NT2/D1 (cell line): Measurements from ENCODE around the gene CRTAC1.

Experiments used
- DNase-seq: peaks from one replicate; pipeline ENCODE4 v3.0.0-alpha.2; 2011; ENCODE audit warnings: low read depth, low spot score
- H3K27me3 ChIP-seq: 2 replicates; pipeline ENCODE4 v1.6.0; 2011; ENCODE audit warnings: mild to moderate bottlenecking; ENCODE audit not compliant: insufficient read length, insufficient read depth
- H3K36me3 ChIP-seq: 2 replicates; pipeline ENCODE4 v1.6.1; 2011; ENCODE audit warnings: mild to moderate bottlenecking, low read length, mixed read lengths; ENCODE audit not compliant: insufficient read depth, insufficient read length
- H3K4me1 ChIP-seq: 2 replicates; pipeline ENCODE4 v1.5.1; 2011; ENCODE audit not compliant: insufficient read depth, insufficient read length
- H3K4me3 ChIP-seq: 2 replicates; pipeline ENCODE4 v1.5.1; 2011; ENCODE audit warnings: low read depth; ENCODE audit not compliant: insufficient read length
- H3K9ac ChIP-seq: 2 replicates; pipeline ENCODE4 v1.6.0; 2011; ENCODE audit warnings: low read depth; ENCODE audit not compliant: insufficient read length
- H3K9me3 ChIP-seq: 2 replicates; pipeline ENCODE4 v1.5.1; 2011; ENCODE audit warnings: mild to moderate bottlenecking, low read length; ENCODE audit not compliant: insufficient read depth
- SUZ12 ChIP-seq: IDR thresholded peaks from 2 replicates; pipeline ENCODE4 v1.6.1; 2011; ENCODE audit not compliant: insufficient read length, insufficient read depth; ENCODE audit errors: extremely low read depth
- YY1 ChIP-seq: IDR thresholded peaks from 2 replicates; pipeline ENCODE4 v1.6.1; 2011; ENCODE audit not compliant: insufficient read length, insufficient read depth
- ZNF274 ChIP-seq: IDR thresholded peaks from 2 replicates; pipeline ENCODE4 v1.6.1; 2011; ENCODE audit warnings: mild to moderate bottlenecking, low read depth, low read length

Gene CRTAC1

DNA sequence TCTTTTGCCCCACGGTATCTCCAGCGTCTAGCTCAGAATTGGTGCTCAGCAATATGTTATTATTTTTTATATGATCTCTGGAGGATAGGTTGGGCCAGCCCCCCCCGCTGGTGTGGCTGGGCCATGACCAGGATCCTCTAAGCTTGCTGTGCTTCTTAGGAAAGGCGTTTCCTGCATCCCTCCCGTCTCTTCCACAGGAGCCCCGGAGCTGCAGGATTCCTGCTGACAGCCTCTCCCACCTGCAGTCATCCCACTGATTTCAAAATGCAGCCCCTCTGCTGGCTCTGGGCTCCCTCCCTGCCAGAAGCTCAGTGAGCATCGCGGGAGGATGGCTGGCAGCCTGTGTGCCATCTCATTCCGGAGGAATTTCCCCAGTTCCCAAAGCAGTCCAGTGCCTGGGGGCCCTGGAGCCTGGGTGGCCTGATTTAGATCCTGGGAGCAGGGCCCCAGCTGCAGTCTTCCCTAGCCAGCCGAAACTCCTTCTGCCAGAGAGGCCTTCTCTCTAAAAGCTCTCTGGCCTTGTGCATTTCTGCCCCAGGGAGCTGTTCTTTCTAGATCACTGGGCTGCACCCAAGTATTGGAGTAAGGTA is 202.6 kb downstream of the CRTAC1 start:
- Histone ChIP-seq H3K4me1 (no peaks in the 10 kb centered on the region), H3K9me3 (no peaks in the 10 kb centered on the region), H3K4me3 (no peak overlapping the region), H3K27me3 (no peaks in the 10 kb centered on the region), H3K36me3 (no peaks in the 10 kb centered on the region), H3K9ac (no peak overlapping the region)
- TF ChIP-seq ZNF274 = no peak
- no peak for TF ChIP-seq YY1
- no peak for TF ChIP-seq SUZ12
- no peak for DNase-seq

DNA sequence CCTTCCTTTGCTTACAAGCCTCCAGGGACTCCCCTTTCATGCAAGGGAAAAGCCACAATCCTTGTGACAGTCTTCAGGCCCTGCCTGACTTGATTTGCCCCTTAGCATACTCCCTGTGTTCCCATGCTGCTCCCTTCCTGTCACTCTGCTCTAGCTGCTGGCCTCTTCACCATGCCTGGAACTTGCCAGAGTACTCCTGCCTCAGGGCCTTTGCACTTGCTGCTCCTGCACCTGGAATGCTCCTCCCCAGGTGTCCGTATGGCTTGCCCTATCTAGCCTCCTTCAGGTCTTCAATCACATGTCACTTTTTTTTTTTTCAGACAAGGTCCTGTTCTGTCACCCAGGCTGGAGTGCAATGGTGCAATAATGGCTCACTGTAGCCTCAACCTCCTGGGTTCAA is 203.5 kb downstream of the CRTAC1 start:
- H3K4me3 ChIP-seq = no peak overlapping the region
- TF ChIP-seq ZNF274 = no peak
- H3K9me3 ChIP-seq = no peaks in the 10 kb centered on the region
- H3K4me1 ChIP-seq = no peaks in the 10 kb centered on the region
- no peaks in the 10 kb centered on the region for H3K27me3 ChIP-seq
- DNase-seq = no peak
- no peaks in the 10 kb centered on the region for H3K36me3 ChIP-seq
- H3K9ac ChIP-seq = no peak overlapping the region

DNA sequence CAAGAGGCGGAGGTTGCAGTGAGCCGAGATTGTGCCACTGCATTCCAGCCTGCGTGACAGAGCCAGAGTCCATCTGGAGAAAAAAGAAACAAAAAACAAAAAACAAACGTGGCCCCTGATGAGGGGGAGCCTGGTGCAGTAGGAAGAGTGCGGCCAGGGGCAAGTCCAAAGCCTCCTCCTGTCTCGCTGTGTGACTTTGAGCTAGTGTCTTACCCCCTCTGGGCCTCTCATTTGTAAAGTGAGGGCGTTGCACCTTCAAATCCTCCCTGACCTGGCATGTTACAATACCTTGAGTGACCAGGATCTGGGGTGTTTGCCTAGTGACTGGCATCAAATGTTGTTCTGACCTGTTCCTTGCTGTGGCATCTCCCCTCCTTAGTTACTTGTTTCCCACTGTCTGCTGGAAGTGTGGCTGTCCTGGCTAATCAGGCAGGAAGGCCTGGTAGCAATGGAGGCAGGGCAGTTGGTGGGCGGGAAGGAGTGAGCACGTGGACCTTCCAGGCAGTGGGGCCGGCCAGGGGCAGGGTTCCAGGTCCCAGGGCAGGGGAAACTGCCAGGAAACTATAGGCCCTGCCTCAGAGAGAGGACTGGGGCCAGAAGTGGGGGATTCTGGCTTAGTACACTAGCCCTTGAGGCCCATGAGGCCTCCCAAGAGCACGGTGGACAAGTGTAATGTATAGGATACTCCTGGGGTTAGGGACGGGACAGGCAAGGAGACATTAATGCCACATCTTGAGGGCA is 205.2 kb downstream of the CRTAC1 start:
- Histone ChIP-seq H3K36me3 (no peaks in the 10 kb centered on the region), H3K9me3 (no peaks in the 10 kb centered on the region), H3K9ac (no peak overlapping the region), H3K27me3 (no peaks in the 10 kb centered on the region), H3K4me1 (peaks cover 3% of the 10 kb centered on the region), H3K4me3 (no peak overlapping the region)
- TF ChIP-seq ZNF274 (no peak), SUZ12 (no peak), YY1 (no peak)
- no peak for DNase-seq

DNA sequence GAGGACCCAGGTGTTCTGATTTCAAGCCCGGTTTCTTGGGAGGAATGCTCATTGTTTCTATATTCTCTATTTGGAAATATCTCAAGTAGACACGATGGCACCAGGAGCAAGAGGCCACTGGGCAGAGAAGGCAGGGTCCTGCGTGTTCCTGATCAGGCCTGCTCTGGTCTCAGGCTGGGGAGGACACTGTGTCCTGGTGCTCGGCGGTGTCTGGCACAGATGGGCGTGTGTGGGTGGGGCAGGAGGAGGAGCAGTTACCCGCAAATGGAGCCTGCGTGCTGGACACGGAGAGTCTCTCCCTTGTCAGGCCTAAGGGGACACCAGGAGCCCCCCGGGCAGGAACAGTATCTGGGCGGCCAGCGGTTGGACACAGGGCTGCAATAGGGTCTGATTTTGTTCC is 206.7 kb downstream of the CRTAC1 start:
- Histone ChIP-seq H3K4me3 (no peak overlapping the region), H3K9me3 (no peaks in the 10 kb centered on the region), H3K36me3 (no peaks in the 10 kb centered on the region), H3K27me3 (no peaks in the 10 kb centered on the region), H3K9ac (no peak overlapping the region), H3K4me1 (peaks cover 3% of the 10 kb centered on the region)
- DNase-seq = no peak
- no peak for TF ChIP-seq YY1
- TF ChIP-seq ZNF274 = no peak
- TF ChIP-seq SUZ12 = no peak

DNA sequence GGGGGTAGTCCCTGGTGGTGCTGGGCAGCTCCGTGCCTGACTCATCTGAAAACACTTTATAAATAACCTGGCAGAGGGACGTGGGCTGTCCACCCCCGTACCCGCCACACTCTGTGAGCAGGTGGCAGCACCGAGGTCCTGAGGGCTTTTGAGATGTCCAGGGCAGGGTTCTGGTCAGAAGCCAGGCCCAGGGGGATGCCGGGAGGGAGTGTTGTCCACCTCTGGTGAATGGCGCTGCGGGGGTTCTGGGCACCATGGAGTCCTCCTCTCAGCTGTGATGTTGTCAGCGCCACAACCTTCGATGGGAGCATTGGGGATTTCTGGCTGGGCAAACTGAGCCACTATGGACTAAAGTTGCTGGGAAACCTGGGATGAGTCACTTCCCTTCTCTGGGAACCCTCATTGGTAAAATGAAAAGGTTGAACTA is 208.1 kb downstream of the CRTAC1 start:
- DNase-seq = no peak
- Histone ChIP-seq H3K4me3 (no peak overlapping the region), H3K4me1 (peaks cover 3% of the 10 kb centered on the region), H3K9me3 (no peaks in the 10 kb centered on the region), H3K36me3 (no peaks in the 10 kb centered on the region), H3K9ac (no peak overlapping the region), H3K27me3 (no peaks in the 10 kb centered on the region)
- no peak for TF ChIP-seq YY1
- no peak for TF ChIP-seq SUZ12
- no peak for TF ChIP-seq ZNF274

DNA sequence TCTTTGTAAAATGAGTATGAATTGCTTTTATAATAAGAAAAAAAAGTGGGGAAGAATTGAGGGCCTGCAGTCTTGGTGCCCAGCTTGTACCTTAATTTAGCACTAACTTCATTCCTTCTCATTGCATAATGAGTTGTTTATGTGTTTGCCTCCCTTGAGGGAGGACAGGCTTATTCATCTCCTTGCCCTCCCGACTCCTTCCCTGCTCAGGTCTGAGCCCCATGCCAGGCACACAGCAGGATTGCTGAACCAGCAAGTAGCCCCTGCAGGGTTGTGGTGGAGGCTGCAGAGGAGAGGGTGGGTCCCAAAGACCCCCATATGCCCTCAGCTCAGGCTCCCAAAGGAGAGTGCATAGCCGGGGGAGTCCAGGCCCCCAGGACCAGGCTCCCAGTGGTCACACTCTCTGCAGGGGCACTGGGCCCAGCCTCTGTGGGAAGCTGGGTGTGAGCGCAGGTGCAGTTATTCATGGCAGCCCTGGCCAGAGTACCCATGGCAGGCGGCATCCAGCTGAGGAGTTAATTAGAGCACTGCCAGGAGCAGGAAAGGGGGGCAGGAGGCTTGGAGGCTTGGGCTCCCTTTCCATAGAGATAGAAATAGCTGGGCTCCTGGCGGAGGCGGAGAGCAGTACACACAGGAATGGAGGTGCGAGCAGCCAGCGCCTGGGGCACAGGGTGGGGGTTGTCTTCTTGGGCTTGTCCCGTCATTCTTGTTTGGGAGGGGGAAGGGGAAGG is 208.9 kb downstream of the CRTAC1 start:
- H3K4me1 ChIP-seq = peaks cover 3% of the 10 kb centered on the region
- no peak overlapping the region for H3K9ac ChIP-seq
- no peaks in the 10 kb centered on the region for H3K27me3 ChIP-seq
- H3K4me3 ChIP-seq = no peak overlapping the region
- no peak for DNase-seq
- no peaks in the 10 kb centered on the region for H3K9me3 ChIP-seq
- H3K36me3 ChIP-seq = no peaks in the 10 kb centered on the region
- TF ChIP-seq SUZ12 (no peak), YY1 (no peak), ZNF274 (no peak)

DNA sequence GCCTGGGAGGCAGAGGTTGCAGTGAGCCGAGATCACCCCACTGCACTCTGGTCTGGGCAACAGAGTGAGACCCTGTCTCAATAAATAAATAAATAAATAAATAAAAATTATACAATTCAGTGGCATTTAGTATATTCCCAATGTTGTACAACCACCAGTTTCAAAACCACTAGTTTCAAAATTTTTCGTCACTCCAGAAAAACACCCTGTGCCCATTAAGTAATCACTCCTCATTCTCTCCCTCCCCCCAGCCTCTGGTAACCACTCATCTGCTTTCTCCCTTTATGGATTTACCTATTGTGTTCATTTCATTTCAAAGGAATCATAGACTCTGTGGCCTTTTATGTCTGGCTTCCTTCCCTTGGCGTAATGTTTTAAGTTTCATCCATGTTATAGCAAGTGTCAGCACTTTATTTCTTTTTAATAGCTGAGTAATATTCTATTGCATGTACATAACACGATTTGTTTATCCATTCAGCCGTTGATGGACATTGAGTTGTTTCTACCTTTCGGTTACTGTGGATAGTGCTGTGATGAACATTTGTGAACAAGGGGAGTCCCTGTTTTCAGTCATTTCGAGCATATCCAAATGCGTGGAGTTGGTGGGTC is 210.2 kb downstream of the CRTAC1 start:
- Histone ChIP-seq H3K4me3 (no peak overlapping the region), H3K4me1 (peaks cover 3% of the 10 kb centered on the region), H3K9me3 (no peaks in the 10 kb centered on the region), H3K9ac (no peak overlapping the region), H3K27me3 (no peaks in the 10 kb centered on the region), H3K36me3 (no peaks in the 10 kb centered on the region)
- DNase-seq = no peak
- TF ChIP-seq SUZ12 (no peak), YY1 (no peak), ZNF274 (no peak)
